HepG2 (cell line): ENCODE results near the gene OSBPL2.

Experiments used
- BCL6 ChIP-seq: IDR thresholded peaks from 2 replicates; pipeline ENCODE4 v1.6.1; 2016; ENCODE audit warnings: missing genetic modification reagents, missing compliant biosample characterization
- EP300 ChIP-seq, 3 experiments: sonication (generic) in 1 of 3; formaldehyde crosslinking in 1 of 3; IDR thresholded peaks; 2 replicates each; pipeline versions ENCODE4 v1.5.1 to v1.6.1; 2011 to 2020; ENCODE audit warnings: low read depth in 2 of 3, low read length in 2 of 3, borderline replicate concordance in 1 of 3, improper control_type of control experiment in 1 of 3, mild to moderate bottlenecking in 1 of 3, missing genetic modification reagents in 1 of 3, moderate library complexity in 1 of 3
- SALL2 ChIP-seq: sonication (generic); formaldehyde crosslinking; IDR thresholded peaks from 2 replicates; pipeline ENCODE4 v1.8.1; 2023; ENCODE audit warnings: mild to moderate bottlenecking, missing genetic modification reagents, inconsistent platforms
- SIN3B ChIP-seq: fragments of 150-350 bp; IDR thresholded peaks from 2 replicates; pipeline ENCODE4 v1.6.1; 2014; ENCODE audit warnings: low read length
- SMC3 ChIP-seq: IDR thresholded peaks from 2 replicates; pipeline ENCODE4 v1.6.1; 2011; ENCODE audit warnings: low read length, improper control_type of control experiment
- TAF1 ChIP-seq: sonication (generic); formaldehyde crosslinking; IDR thresholded peaks from 2 replicates; pipeline ENCODE4 v1.4.0; 2020; ENCODE audit warnings: missing genetic modification reagents

DNA sequence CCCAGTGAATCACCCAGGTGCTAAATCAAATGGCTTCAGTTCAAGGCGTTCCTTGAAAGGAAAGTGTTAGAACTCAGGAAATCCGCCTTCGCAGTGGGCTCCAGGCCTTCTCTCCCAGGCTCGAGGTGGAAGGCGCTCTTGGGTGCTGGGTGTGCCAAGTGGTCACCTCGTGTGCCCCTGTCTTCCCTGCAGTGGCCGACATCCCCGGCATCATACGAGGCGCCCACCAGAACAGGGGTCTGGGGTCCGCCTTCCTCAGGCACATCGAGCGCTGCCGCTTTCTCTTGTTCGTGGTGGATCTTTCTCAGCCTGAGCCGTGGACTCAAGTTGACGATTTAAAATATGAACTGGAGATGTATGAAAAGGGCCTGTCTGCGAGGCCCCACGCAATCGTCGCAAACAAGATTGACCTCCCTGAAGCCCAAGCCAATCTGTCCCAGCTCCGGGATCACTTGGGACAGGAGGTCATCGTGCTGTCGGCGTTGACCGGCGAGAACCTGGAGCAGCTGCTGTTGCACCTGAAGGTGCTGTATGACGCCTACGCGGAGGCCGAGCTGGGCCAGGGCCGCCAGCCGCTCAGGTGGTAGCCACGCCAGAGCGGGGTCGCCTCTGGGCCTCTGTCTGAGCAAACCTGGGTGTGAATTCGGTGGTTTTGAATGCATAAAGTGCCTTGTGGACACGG, 37.7 kb upstream of the OSBPL2 start:
- no peak for TF ChIP-seq TAF1 (CRISPR knock-in tag)
- no peak for TF ChIP-seq SALL2 (CRISPR knock-in tag)
- no peak for TF ChIP-seq EP300 (IDR thresholded peaks at IDR 0.05; ENCODE audit: low read depth in 2 of 2, low read length in 2 of 2)
- TF ChIP-seq EP300 (CRISPR knock-in tag; IDR thresholded peaks at IDR 0.05; ENCODE audit: borderline replicate concordance) = no peak
- TF ChIP-seq SMC3 = no peak
- no peak for TF ChIP-seq SIN3B
- TF ChIP-seq BCL6 (CRISPR knock-in tag) = no peak
